ENCODE data around the gene KCNIP2.
"Not testable (repeated sequence)": the region's sequence is repeated elsewhere in the genome, so short reads cannot be mapped to it uniquely, and the experiment has no call there.

KCNIP2 gene

GRCh38 chr10:101827919-101828600, 15.5 kb downstream of the KCNIP2 start:
- no peak for DNase-seq

DNA sequence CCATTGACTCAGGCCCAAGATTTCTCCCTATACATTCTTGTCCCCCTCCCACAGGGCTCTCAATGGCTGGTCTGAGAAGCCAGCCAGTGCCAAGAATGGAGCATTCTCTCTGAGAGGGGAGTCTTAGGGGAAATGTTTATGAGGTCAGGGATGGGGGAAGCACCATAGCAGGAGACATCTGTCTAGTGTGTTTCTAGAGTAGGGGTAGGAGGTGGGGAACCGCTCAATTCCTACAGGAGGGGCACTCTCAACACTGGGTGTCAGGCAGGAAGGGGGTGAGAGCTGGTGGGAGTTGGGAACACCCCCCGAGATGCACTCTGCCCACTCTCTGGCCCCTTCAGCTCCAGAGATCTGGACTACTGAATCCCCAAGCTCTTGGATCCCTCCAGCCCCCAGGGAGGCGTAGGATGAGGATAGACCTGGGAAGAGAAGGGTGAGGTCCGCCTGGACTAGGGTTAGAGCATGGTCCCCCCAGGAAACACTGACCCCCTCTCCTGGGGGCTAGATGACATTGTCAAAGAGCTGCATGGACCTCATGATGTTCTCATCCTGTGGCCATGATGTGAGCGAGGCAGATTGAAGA, 16.7 kb downstream of the KCNIP2 start:
- no peak for DNase-seq

GRCh38 chr10:101824736-101825135, 18.9 kb downstream of the KCNIP2 start:
- no peak for DNase-seq

GRCh38 chr10:101818872-101819633, 24.5 kb downstream of the KCNIP2 start:
- no peak for DNase-seq

GRCh38 chr10:101818119-101818871, 25.3 kb downstream of the KCNIP2 start, which contains the start of gene OGA:
OGA (minus strand) TSS chr10:101818444; CDS start chr10:101818022, 422 bp downstream.
- DNase-seq: peak; percentile 91

DNA sequence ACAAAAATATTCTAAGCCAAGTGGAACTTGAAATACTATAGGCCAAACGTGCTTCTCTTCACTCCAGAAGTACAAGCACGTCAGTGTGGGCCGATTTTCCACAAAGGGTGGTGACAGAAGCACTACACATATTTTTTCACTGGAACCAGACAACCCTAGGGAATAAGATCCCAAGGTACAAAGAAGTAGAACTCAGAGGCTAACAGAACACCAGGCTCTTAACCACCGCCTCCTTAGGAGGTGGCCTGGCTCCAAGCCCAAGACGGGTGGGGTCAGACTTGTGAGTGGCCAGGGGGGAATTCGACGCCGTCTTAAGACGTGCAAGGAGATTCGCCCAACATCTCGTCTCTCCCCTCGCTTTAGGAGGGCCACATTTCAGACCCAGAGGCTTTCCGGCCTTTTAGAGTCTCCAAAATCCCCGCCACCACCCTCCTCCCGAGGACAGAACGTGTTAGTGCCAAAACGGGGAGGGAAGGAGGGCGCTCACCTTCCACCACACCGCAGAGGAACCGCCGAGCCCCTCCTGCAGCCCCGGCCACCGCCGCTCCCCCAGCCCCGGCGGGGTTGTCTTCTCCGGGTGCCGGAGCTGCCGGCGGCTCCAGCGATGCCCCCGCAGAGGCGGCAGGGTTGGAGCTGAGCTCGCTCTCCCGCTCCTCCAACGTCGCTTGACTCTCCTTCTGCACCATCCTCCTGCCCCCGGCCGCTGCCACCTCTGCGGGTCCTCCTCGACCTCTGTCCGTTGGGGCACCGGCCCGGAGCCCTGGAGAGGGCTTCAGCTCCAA, 26.1 kb downstream of the KCNIP2 start:
- no peak for DNase-seq

- DNase-seq: no peak
These were observed 26.7 kb downstream of the KCNIP2 start for GRCh38 chr10:101816913-101817336.

GRCh38 chr10:101816376-101816775, 27.2 kb downstream of the KCNIP2 start:
- DNase-seq: no peak

- DNase-seq: no peak
These were observed 29.0 kb downstream of the KCNIP2 start for GRCh38 chr10:101814466-101815071.

GRCh38 chr10:101812606-101813005, 31.0 kb downstream of the KCNIP2 start:
- DNase-seq: no peak

DNA sequence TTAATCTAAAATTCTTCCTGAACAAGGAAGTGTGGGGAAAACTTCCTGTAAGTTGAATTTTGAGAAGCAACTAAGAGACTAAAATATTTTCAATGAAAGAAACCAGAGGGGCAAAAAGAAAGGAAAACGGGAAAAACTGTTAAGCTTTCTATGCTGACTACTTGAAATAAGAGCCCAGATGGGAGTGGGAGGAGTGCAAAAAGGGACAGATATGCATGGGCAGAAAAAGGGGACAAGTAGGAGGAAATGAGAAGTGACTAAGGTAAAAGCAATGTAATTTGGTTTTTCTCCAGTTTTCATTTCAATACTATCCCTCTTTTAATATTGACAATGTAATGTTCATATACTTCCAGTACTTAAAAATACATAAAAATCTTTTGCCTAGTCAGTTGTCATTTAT, 36.4 kb downstream of the KCNIP2 start:
- DNase-seq: no peak

DNA sequence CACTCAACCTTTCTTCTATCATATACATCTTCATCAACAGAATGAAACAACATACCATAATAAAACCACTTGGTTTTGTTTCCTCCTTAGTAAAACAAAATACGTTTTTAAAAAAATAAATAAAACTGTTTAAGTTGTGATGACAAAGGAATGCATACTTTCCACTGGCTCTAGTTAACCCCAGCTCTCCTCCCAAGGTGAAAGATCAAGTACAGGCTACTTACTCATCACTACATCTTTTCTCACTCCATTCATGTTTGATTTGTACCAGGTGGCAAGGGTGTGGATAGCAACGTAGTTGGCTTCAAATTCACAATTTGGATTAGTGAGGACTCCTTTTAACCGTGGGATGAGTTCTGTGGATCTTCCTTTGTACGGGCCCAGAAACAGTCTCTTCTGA, 40.1 kb downstream of the KCNIP2 start:
- no peak for DNase-seq

DNA sequence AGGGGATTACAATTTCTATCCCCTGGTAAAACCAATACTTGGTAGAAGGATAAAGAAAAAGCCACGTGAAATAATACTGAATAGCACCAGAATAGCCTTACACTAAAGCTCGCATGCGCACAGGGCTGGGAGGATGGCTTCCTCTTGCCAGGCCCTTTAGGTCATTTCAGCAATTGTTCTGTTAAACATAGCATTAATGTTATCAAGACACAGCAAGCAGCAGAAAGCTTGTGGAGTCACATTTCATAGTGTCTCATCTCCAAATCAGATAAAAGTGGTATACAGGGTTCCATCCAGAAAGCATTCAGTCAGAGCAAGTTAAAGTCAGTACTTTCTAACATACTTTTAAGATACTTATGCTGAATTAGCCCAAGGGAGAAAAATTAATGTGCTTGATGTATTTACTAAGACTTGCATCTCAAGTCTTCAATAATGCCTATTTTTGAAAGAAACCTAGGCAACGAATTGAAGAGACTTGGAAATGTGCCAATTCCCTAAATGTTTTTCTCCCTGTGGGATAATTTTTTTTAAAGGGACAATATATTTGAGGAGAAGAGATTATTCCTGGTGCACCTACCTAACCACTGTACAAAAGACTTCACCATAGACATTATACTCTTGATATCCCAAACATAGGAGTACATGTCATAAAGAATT, 46.1 kb downstream of the KCNIP2 start:
- no peak for DNase-seq

GRCh38 chr10:101793526-101793925, 50.1 kb downstream of the KCNIP2 start:
- no peak for DNase-seq

- DNase-seq: no peak
These were observed 53.9 kb downstream of the KCNIP2 start for GRCh38 chr10:101789686-101790085.

DNA sequence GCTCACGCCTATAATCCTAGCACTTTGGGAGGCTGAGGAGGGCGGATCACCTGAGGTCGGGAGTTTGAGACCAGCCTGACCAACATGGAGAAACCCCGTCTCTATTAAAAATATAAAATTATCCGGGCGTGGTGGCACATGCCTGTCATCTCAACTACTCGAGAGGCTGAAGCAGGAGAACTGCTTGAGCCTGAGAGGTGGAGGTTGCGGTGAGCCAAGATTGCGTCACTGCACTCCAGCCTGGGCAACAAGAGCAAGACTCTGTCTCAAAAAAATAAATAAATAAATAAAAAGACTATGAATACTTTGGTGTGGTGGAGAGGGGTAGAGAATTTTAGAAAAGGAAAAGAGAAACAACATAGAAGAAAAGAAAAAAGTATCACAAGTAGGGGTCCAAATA, 54.4 kb downstream of the KCNIP2 start:
- DNase-seq: not testable (repeated sequence)

DNA sequence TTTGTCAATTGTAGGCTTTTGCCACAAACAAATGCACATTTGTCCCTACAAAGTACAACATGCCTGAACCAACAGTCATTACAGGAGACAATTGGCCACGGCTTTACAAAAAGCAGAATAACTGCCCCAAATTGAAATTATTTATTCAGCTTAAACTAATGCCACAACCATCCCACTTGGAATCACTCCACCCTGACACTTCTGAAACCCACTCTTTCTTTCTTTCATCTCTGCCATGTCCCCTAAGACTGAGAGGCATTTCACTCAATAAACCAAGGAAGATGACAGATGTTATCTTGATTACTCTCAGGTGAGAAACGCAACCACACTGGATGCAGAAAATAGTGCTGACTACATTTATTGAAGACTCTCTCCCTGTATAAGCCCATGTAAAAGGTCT, 57.8 kb downstream of the KCNIP2 start:
- DNase-seq: no peak

DNA sequence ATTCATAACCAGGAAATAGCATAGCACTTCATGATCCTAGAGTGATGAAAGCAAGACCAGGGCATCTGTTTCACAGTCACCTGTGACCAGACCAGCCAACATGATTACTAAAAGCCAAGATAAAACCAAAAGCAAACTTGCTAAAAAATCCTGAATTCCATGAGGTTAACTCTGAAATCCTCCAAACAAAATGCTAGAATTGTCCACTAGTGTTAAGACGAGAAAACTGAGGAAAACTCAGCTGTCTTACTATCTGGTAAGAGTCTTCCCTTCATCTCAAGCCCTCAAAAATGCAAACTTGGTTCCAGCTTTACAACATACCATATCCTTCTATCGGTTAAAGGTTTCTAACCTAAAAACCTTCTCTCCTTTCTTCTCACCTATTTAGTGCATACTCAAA, 59.0 kb downstream of the KCNIP2 start:
- no peak for DNase-seq

GRCh38 chr10:101783736-101784118, 59.9 kb downstream of the KCNIP2 start:
- no peak for DNase-seq

DNA sequence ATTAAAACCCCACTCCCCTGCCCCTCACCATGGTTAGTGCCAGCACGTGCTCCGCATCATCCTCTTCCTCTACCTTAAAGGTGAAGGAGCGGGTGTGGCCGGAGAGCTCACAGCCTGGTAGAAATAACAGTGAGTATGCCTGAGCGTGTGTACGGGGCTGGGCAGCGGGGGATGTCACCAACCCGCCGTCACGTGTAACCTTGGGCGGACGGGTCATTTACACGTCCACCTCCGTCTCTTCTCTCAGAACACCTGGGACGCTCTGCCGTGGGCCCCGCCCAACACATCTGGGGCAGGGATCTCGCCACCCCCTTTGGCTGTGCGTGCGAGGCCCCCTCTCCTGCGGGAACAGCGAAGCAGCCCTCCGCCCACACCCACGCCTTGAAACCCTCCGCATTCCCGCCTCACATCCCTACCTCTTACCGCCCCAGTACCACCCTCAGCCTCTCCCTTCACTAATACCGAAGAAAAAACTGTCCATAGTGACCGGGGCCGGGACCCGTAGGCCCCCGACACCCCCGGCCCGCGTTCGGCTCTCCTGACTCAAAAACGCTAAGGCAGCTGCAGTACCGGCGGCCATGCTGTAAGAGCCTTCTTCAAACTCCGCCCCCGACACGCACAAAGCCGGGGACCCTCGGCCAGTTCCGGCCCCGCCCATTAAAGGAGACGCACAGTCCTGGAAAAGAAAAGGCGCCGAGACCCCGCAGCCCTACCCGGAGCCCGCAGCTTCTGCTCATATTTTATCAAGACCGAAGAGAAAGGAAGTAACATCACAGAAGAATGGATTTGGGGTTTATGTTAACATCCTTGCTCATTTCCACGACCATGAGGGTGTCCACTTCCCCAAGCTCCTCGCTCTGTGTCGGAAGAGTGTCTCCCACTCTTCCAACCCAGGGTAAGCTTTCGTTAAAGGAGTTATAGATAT, 60.5 kb downstream of the KCNIP2 start, which contains the start of gene NPM3:
NPM3 (minus strand) TSS at position 636 of the 925 bp plus-strand sequence; CDS start at position 580, 56 bp downstream.
- peak; percentile 40 for DNase-seq
